SK-N-SH (cell line): ENCODE measurements around the gene DPY19L1.
"Not testable (repeated sequence)": the region's sequence is repeated elsewhere in the genome, so short reads cannot be mapped to it uniquely, and the experiment has no call there.

Source experiments
- GATA2 ChIP-seq: sonication (generic); formaldehyde crosslinking; IDR thresholded peaks from 2 replicates; pipeline ENCODE4 v1.5.0; 2020; ENCODE audit warnings: mild to moderate bottlenecking, missing genetic modification reagents
- SMC3 ChIP-seq: IDR thresholded peaks from 2 replicates; pipeline ENCODE4 v1.6.1; 2012; ENCODE audit warnings: low read depth, low read length, improper control_type of control experiment
- TF ChIP-seq, protein P1 (sequence below): fragments of 200-600 bp; sonication (generic); IDR thresholded peaks from 2 replicates; pipeline ENCODE4 v1.6.1; 2017; ENCODE audit warnings: antibody characterized with exemption, mild to moderate bottlenecking, moderate library complexity

DNA sequence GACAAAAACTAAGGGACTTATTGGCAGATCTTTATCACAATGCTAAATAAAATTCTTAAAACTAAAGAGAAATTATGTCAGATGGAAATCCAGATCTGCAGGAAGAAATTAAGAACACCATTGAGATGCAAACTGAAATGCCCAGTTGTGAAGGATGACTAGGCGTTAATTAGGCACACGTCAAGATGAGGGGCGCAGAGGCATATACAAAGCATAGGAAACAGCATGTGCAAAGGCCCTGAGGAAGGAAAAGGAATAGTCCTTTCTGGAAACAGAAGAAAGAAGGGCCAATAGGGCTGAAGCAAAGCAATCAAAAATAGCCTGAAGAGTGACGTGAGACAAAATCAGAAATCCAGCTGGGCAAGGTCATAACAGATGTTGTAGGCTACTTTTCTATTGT is 53.1 kb downstream of the DPY19L1 start:
- TF ChIP-seq, protein P1, sequence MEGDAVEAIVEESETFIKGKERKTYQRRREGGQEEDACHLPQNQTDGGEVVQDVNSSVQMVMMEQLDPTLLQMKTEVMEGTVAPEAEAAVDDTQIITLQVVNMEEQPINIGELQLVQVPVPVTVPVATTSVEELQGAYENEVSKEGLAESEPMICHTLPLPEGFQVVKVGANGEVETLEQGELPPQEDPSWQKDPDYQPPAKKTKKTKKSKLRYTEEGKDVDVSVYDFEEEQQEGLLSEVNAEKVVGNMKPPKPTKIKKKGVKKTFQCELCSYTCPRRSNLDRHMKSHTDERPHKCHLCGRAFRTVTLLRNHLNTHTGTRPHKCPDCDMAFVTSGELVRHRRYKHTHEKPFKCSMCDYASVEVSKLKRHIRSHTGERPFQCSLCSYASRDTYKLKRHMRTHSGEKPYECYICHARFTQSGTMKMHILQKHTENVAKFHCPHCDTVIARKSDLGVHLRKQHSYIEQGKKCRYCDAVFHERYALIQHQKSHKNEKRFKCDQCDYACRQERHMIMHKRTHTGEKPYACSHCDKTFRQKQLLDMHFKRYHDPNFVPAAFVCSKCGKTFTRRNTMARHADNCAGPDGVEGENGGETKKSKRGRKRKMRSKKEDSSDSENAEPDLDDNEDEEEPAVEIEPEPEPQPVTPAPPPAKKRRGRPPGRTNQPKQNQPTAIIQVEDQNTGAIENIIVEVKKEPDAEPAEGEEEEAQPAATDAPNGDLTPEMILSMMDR, result not testable (repeated sequence)
- not testable (repeated sequence) for TF ChIP-seq SMC3; GATA2 (CRISPR knock-in tag)
